Suprapubic skin (tissue), 4 donors: ENCODE measurements around the gene RCAN2.

Source experiments
- CTCF ChIP-seq, 2 donors: fragments of 200-600 bp in 1 of 2; fragments of 450-650 bp in 1 of 2; sonication (generic) in 1 of 2; IDR thresholded peaks; one replicate each; pipeline ENCODE4 v1.5.1; 2016 to 2019; ENCODE audit warnings: antibody characterized with exemption in 2 of 2, mild to moderate bottlenecking in 1 of 2, moderate library complexity in 1 of 2
- EP300 ChIP-seq: sonication (generic); formaldehyde crosslinking; IDR thresholded peaks from one replicate; pipeline ENCODE4 v1.6.1; 2017; ENCODE audit warnings: antibody characterized with exemption
- POLR2A ChIP-seq, 2 donors: fragments of 450-650 bp; IDR thresholded peaks; one replicate each; pipeline ENCODE4 v1.6.1; 2017; ENCODE audit warnings: antibody characterized with exemption in 2 of 2, mild to moderate bottlenecking in 2 of 2, moderate library complexity in 2 of 2
- POLR2AphosphoS5 ChIP-seq, 3 donors: sonication (generic); formaldehyde crosslinking; IDR thresholded peaks; one replicate each; pipeline ENCODE4 v1.6.1; 2017; ENCODE audit warnings: antibody characterized with exemption in 3 of 3

GRCh38 chr6:46473881-46474280, 17.4 kb downstream of the RCAN2 start:
- TF ChIP-seq CTCF (IDR thresholded peaks at IDR 0.05) (no peak), EP300 (no peak), POLR2A (IDR thresholded peaks at IDR 0.05) (no peak), POLR2AphosphoS5 (IDR thresholded peaks at IDR 0.05) (no peak)
